GM23338 (cell line): ENCODE measurements around the gene MIDN. TPM values are rescaled to one million over a fixed set of nuclear protein-coding genes. Genes with fewer than 3 reads are reported as not detected.

Experiments used
- ATAC-seq: fragments of 200-7000 bp; cut with Tn5 transposase; 3 replicates; pipeline ENCODE4 v1.9.1; 2020
- DNase-seq: peaks from one replicate; pipeline ENCODE4 v3.0.0-alpha.2; 2015; ENCODE audit warnings: low spot score
- H2AFZ ChIP-seq: fragments of 200-600 bp; sonication (generic); 2 replicates; pipeline ENCODE4 v1.8.0; 2016; ENCODE audit warnings: antibody characterized with exemption, mild to moderate bottlenecking, moderate library complexity
- H3F3A ChIP-seq: fragments of 200-600 bp; sonication (generic); replicated peaks from 2 replicates; pipeline ENCODE4 v1.8.0; 2017; ENCODE audit warnings: antibody characterized with exemption, mixed run types, low read depth
- H3K27ac ChIP-seq: fragments of 200-600 bp; sonication (generic); 2 replicates; pipeline ENCODE4 v1.6.1; 2016; ENCODE audit warnings: low read depth
- H3K27me3 ChIP-seq: fragments of 200-600 bp; sonication (generic); 2 replicates; pipeline ENCODE4 v1.8.0; 2016; ENCODE audit warnings: mild to moderate bottlenecking, mixed run types, moderate library complexity; ENCODE audit not compliant: insufficient read depth
- H3K36me3 ChIP-seq: fragments of 200-600 bp; sonication (generic); 2 replicates; pipeline ENCODE4 v1.8.0; 2016; ENCODE audit warnings: mild to moderate bottlenecking; ENCODE audit not compliant: insufficient read depth
- H3K4me1 ChIP-seq: fragments of 200-600 bp; sonication (generic); 2 replicates; pipeline ENCODE4 v1.8.0; 2016; ENCODE audit warnings: mild to moderate bottlenecking, moderate library complexity; ENCODE audit not compliant: insufficient read depth
- H3K4me2 ChIP-seq: fragments of 200-600 bp; sonication (generic); 2 replicates; pipeline ENCODE4 v1.7.1; 2017; ENCODE audit warnings: mixed run types
- H3K4me3 ChIP-seq: fragments of 200-600 bp; sonication (generic); 2 replicates; pipeline ENCODE4 v1.6.1; 2016; ENCODE audit warnings: mixed run types
- H3K79me2 ChIP-seq: fragments of 200-600 bp; sonication (generic); replicated peaks from 2 replicates; pipeline ENCODE4 v1.8.0; 2017; ENCODE audit warnings: mild to moderate bottlenecking; ENCODE audit not compliant: insufficient read depth
- H3K9me2 ChIP-seq: fragments of 200-600 bp; sonication (generic); 2 replicates; pipeline ENCODE4 v1.8.0; 2017; ENCODE audit not compliant: insufficient read depth
- H4K20me1 ChIP-seq: fragments of 200-600 bp; sonication (generic); replicated peaks from 2 replicates; pipeline ENCODE4 v1.8.0; 2017; ENCODE audit warnings: mild to moderate bottlenecking; ENCODE audit not compliant: insufficient read depth
- H3K27ac Mint-ChIP-seq: 2 replicates; pipeline ENCODE4 v1.8.0; 2020; ENCODE audit warnings: inconsistent platforms, mild to moderate bottlenecking, moderate library complexity, mixed read lengths
- H3K27me3 Mint-ChIP-seq: 3 replicates; pipeline ENCODE4 v1.8.0; 2022; ENCODE audit warnings: low read depth, mild to moderate bottlenecking, moderate library complexity, mixed read lengths, inconsistent platforms; ENCODE audit not compliant: insufficient read depth, poor library complexity
- H3K36me3 Mint-ChIP-seq: 3 replicates; pipeline ENCODE4 v1.8.0; 2021; ENCODE audit warnings: low read depth, mild to moderate bottlenecking, inconsistent platforms, moderate library complexity, mixed read lengths
- H3K4me1 Mint-ChIP-seq: 3 replicates; pipeline ENCODE4 v1.8.0; 2020; ENCODE audit warnings: mild to moderate bottlenecking, inconsistent platforms, mixed read lengths
- H3K4me3 Mint-ChIP-seq: 3 replicates; pipeline ENCODE4 v1.8.0; 2021; ENCODE audit warnings: moderate library complexity, mild to moderate bottlenecking, inconsistent platforms, mixed read lengths
- H3K9me3 Mint-ChIP-seq: 3 replicates; pipeline ENCODE4 v1.8.0; 2020; ENCODE audit warnings: moderate library complexity, mild to moderate bottlenecking, inconsistent platforms, mixed read lengths
- EZH2 ChIP-seq: fragments of 200-600 bp; sonication (generic); IDR thresholded peaks from one replicate; pipeline ENCODE4 v1.8.0; 2017; ENCODE audit warnings: antibody characterized with exemption, mild to moderate bottlenecking, low read depth; ENCODE audit not compliant: unreplicated experiment
- EZH2phosphoT487 ChIP-seq: fragments of 200-600 bp; sonication (generic); IDR thresholded peaks from one replicate; pipeline ENCODE4 v1.8.1; 2018; ENCODE audit warnings: antibody characterized with exemption; ENCODE audit not compliant: unreplicated experiment
- JUNB ChIP-seq: IDR thresholded peaks from one replicate; pipeline ENCODE4 v1.6.1; 2016; ENCODE audit warnings: antibody characterized with exemption; ENCODE audit not compliant: unreplicated experiment
- POLR2AphosphoS5 ChIP-seq: IDR thresholded peaks from 2 replicates; pipeline ENCODE4 v1.6.1; 2016; ENCODE audit warnings: antibody characterized with exemption, low read depth
- STAT1 ChIP-seq: IDR thresholded peaks from one replicate; pipeline ENCODE4 v1.6.1; 2016; ENCODE audit warnings: antibody characterized with exemption; ENCODE audit not compliant: unreplicated experiment
- ZNF114 ChIP-seq: fragments of 250-450 bp; sonication (Bioruptor Pico); IDR thresholded peaks from 2 replicates; pipeline ENCODE4 v1.5.0; 2020; ENCODE audit warnings: mild to moderate bottlenecking, moderate library complexity
- ZNF331 ChIP-seq: fragments of 250-450 bp; sonication (Bioruptor Pico); IDR thresholded peaks from 2 replicates; pipeline ENCODE4 v1.5.0; 2020; ENCODE audit warnings: low read depth, mild to moderate bottlenecking, moderate library complexity
- polyA plus RNA-seq: library from polyadenylated mRNA; unstranded; fragments of >200 nt; fragmentation: Nextera tagmentation; extraction: Ambion mirVana; gene quantifications from 2 replicates; pipeline ENCODE4 v1.2.1, GENCODE V29; 2016
- total RNA-seq: library from RNA; depleted of rRNA; stranded (reverse); fragments of >200 nt; shearing (Covaris generic); gene quantifications from 2 replicates; pipeline ENCODE4 v1.2.3, GENCODE V29; 2014
- TF ChIP-seq, protein P1 (sequence below): IDR thresholded peaks from 2 replicates; pipeline ENCODE4 v1.6.1; 2016; ENCODE audit warnings: antibody characterized with exemption
- TF ChIP-seq, protein P2 (sequence below): fragments of 250-450 bp; sonication (Bioruptor Pico); IDR thresholded peaks from 2 replicates; pipeline ENCODE4 v1.5.0; 2020; ENCODE audit warnings: mild to moderate bottlenecking, moderate library complexity

Gene MIDN
- total and polyA plus RNA-seq, 2 experiments from 2014 or later = 28.6 to 113 TPM

DNA sequence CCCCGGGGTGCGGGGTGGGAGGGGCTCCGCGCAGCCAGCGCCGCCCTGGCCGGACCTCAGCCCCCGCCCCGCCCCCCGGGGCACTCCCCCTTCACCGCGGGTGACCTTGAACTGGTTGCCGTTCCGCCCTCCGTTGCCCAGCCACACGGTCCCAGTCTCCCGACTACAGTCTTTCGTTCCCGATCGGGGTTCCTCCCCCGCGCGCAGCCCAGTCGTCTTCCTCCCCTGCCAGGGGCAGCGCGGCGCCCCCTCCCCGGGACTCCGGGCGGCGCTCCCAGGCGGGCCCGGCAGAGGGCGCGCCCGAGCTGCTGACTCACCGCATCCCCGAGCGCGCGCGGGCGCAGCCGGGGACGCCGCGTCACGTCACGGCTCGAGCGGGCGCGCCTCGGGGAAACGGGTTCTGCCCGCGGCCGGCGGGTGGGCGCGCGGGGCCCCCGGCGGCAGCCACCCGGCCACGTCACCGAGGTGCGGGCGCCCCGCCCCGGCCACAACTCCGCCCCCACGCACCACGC is 459 bp downstream of the MIDN start (continued):
- TF ChIP-seq, protein P1, sequence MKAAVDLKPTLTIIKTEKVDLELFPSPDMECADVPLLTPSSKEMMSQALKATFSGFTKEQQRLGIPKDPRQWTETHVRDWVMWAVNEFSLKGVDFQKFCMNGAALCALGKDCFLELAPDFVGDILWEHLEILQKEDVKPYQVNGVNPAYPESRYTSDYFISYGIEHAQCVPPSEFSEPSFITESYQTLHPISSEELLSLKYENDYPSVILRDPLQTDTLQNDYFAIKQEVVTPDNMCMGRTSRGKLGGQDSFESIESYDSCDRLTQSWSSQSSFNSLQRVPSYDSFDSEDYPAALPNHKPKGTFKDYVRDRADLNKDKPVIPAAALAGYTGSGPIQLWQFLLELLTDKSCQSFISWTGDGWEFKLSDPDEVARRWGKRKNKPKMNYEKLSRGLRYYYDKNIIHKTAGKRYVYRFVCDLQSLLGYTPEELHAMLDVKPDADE = no peak

DNA sequence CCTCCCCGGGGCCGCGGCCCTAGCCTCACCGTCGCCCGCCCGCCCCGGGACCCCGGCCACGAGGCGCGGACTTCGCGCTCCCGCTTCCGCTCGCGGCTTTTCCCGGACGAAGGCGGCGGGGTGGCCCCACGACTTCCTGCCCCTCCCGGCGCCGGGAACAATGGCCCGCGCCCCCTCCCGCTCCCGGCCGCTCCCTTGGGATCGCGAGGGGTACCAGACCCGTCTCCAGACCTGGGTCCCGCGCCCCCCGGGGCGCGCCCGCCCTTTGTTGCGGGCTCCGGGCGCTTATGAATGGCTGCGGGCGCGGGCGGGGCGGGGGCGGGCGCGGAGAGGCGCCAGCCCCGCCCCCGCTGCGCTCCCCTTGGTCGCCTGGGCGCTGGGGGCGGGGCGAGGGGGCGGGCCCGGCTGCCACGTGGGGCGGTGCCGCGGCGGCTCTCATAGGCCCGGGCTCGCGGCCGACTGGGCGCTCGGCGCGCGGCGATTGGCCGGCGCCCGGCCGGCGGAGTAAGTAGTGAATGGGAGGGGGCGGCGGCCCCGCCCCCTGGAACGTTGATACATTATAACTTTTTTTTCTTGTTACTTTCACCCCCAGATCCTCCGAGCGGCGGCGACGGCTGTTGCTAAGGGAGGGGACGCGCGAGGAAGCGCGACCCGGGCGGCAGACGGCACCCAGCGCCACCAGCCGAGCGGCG is 1.1 kb downstream of the MIDN start:
- Histone ChIP-seq H2AFZ (no peak overlapping the region), H4K20me1 (peaks cover 11% of the 10 kb centered on the region)

DNA sequence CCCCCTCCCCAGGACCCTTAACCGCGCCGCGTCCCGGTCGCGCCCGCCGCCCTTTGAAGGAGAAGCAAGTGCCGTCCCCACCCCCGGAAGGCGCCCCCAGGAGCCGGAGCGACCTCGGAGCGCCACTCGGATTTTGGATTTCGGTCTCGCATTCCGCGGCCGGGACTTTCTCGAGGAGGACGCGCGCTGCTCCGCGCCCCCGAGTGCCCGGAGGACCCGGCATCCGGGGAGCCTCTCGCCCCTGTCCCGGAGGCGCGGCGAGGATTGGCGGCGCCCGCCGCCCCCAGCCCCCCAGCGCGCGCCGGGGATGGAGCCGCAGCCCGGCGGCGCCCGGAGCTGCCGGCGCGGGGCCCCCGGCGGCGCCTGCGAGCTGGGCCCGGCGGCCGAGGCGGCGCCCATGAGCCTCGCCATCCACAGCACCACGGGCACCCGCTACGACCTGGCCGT is 1.6 kb downstream of the MIDN start:
- no peaks in the 10 kb centered on the region for H3K27me3 ChIP-seq
- peaks cover 36% of the 10 kb centered on the region for H3K79me2 ChIP-seq
- H3K9me3 Mint-ChIP-seq = no peaks in the 10 kb centered on the region; the same call in 1 of the 3 replicates
- no peak overlapping the region; the same call in 1 of the 2 replicates for H3K27ac Mint-ChIP-seq
- H3K36me3 Mint-ChIP-seq = peaks cover 37% of the 10 kb centered on the region
- peak overlapping the region; percentile 94 for H3K4me3 ChIP-seq
- no peaks in the 10 kb centered on the region; the same call in 1 of the 2 replicates for H3K4me1 ChIP-seq
- peaks cover 2% of the 10 kb centered on the region; the same call in 1 of the 2 replicates for H3K36me3 ChIP-seq
- H3K4me2 ChIP-seq = peak overlapping the region; percentile 91
- peak overlapping the region; percentile 74; the same call in 1 of the 2 replicates for H3K27ac ChIP-seq
- no peak for DNase-seq
- peaks cover 20% of the 10 kb centered on the region for H3K27me3 Mint-ChIP-seq
- H2AFZ ChIP-seq = no peak overlapping the region
- peak overlapping the region; percentile 81; the same call in 2 of the 3 replicates for H3K4me3 Mint-ChIP-seq
- peaks cover 15% of the 10 kb centered on the region for H4K20me1 ChIP-seq
- H3F3A ChIP-seq = peaks cover 14% of the 10 kb centered on the region
- no peaks in the 10 kb centered on the region for H3K9me2 ChIP-seq
- H3K4me1 Mint-ChIP-seq = peaks cover 11% of the 10 kb centered on the region
- ATAC-seq = no peak
- TF ChIP-seq ZNF331 (CRISPR knock-in tag) (no peak), ZNF114 (CRISPR knock-in tag) (no peak), JUNB (no peak), EZH2 (no peak), POLR2AphosphoS5 (no peak), STAT1 (no peak), EZH2phosphoT487 (no peak)
- TF ChIP-seq, protein P1 = no peak
- TF ChIP-seq, protein P2, sequence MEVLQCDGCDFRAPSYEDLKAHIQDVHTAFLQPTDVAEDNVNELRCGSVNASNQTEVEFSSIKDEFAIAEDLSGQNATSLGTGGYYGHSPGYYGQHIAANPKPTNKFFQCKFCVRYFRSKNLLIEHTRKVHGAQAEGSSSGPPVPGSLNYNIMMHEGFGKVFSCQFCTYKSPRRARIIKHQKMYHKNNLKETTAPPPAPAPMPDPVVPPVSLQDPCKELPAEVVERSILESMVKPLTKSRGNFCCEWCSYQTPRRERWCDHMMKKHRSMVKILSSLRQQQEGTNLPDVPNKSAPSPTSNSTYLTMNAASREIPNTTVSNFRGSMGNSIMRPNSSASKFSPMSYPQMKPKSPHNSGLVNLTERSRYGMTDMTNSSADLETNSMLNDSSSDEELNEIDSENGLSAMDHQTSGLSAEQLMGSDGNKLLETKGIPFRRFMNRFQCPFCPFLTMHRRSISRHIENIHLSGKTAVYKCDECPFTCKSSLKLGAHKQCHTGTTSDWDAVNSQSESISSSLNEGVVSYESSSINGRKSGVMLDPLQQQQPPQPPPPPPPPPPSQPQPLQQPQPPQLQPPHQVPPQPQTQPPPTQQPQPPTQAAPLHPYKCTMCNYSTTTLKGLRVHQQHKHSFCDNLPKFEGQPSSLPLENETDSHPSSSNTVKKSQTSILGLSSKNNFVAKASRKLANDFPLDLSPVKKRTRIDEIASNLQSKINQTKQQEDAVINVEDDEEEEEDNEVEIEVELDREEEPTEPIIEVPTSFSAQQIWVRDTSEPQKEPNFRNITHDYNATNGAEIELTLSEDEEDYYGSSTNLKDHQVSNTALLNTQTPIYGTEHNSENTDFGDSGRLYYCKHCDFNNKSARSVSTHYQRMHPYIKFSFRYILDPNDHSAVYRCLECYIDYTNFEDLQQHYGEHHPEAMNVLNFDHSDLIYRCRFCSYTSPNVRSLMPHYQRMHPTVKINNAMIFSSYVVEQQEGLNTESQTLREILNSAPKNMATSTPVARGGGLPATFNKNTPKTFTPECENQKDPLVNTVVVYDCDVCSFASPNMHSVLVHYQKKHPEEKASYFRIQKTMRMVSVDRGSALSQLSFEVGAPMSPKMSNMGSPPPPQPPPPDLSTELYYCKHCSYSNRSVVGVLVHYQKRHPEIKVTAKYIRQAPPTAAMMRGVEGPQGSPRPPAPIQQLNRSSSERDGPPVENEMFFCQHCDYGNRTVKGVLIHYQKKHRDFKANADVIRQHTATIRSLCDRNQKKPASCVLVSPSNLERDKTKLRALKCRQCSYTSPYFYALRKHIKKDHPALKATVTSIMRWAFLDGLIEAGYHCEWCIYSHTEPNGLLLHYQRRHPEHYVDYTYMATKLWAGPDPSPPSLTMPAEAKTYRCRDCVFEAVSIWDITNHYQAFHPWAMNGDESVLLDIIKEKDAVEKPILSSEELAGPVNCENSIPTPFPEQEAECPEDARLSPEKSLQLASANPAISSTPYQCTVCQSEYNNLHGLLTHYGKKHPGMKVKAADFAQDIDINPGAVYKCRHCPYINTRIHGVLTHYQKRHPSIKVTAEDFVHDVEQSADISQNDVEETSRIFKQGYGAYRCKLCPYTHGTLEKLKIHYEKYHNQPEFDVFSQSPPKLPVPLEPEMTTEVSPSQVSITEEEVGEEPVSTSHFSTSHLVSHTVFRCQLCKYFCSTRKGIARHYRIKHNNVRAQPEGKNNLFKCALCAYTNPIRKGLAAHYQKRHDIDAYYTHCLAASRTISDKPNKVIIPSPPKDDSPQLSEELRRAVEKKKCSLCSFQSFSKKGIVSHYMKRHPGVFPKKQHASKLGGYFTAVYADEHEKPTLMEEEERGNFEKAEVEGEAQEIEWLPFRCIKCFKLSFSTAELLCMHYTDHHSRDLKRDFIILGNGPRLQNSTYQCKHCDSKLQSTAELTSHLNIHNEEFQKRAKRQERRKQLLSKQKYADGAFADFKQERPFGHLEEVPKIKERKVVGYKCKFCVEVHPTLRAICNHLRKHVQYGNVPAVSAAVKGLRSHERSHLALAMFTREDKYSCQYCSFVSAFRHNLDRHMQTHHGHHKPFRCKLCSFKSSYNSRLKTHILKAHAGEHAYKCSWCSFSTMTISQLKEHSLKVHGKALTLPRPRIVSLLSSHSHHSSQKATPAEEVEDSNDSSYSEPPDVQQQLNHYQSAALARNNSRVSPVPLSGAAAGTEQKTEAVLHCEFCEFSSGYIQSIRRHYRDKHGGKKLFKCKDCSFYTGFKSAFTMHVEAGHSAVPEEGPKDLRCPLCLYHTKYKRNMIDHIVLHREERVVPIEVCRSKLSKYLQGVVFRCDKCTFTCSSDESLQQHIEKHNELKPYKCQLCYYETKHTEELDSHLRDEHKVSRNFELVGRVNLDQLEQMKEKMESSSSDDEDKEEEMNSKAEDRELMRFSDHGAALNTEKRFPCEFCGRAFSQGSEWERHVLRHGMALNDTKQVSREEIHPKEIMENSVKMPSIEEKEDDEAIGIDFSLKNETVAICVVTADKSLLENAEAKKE = no peak

More for the DNA sequence above, 1.1 kb downstream of the MIDN start:
- Mint-ChIP-seq H3K36me3 (peaks cover 31% of the 10 kb centered on the region), H3K27me3 (peaks cover 17% of the 10 kb centered on the region), H3K27ac (peak overlapping the region; percentile 83; the same call in 1 of the 2 replicates), H3K4me3 (peak overlapping the region; percentile 81), H3K9me3 (no peaks in the 10 kb centered on the region; the same call in 2 of the 3 replicates), H3K4me1 (peaks cover 8% of the 10 kb centered on the region)
- H3K79me2 ChIP-seq = peaks cover 32% of the 10 kb centered on the region
- peak overlapping the region; percentile 94 for H3K4me3 ChIP-seq
- peaks cover 3% of the 10 kb centered on the region; the same call in 1 of the 2 replicates for H3K4me1 ChIP-seq
- ATAC-seq = peak; percentile 10
- H3K27ac ChIP-seq = peak overlapping the region; percentile 84; the same call in 1 of the 2 replicates
- TF ChIP-seq POLR2AphosphoS5 = peak; percentile 91
- TF ChIP-seq EZH2phosphoT487 = no peak
- H3K4me2 ChIP-seq = peak overlapping the region; percentile 77
- H3K27me3 ChIP-seq = no peaks in the 10 kb centered on the region
- H3F3A ChIP-seq = peaks cover 8% of the 10 kb centered on the region
- H3K36me3 ChIP-seq = no peaks in the 10 kb centered on the region
- no peaks in the 10 kb centered on the region for H3K9me2 ChIP-seq
- peak; percentile 96 for DNase-seq
